Left colon (tissue), 2 donors: Measurements from ENCODE around the gene CPE. TPM values are rescaled to one million over a fixed set of nuclear protein-coding genes. Genes with fewer than 3 reads are reported as not detected.
A peak's percentile ranks its signal among the peaks of the same experiment; 100 is the strongest.

Experiments
- ATAC-seq: fragments of 200-7000 bp; cut with Tn5 transposase; one replicate; pipeline ENCODE4 v1.9.1; 2020; ENCODE audit warnings: mild to moderate bottlenecking, moderate library complexity
- DNase-seq, 2 donors: peaks; one replicate each; pipeline ENCODE4 v3.0.0-alpha.2; 2020
- intact Hi-C, 2 donors: fragments of 100-400 bp; cut with DNase I in 1 of 2; cut with micrococcal nuclease in 1 of 2; formaldehyde crosslinking; loops; one replicate each; pipeline versions ENCODE4 v1.11.2 to v1.14.0; 2022; cut with DNase I, micrococcal nuclease
- total RNA-seq, 2 donors: library from RNA; stranded (reverse); fragmentation: NEBNext Ultra II Directional; extraction: Animal tissue kit (Norgen Biotek cat#: 25700); gene quantifications; one replicate each; pipeline ENCODE4 v1.2.1, GENCODE V29; 2021
- donor health status: DM: no; HTN: no; CAD: no.
- donor health status: DM: yes; HTN: yes; CAD: no.

Gene CPE
- total RNA-seq, 2 donors from 2014 or later, result 24.8 to 43.8 TPM

- no peak for DNase-seq
- intact Hi-C loops, result no loop called here
- no peak for ATAC-seq
Observed at GRCh38 chr4:165360985-165361670, 17.7 kb upstream of the CPE start.

- DNase-seq (no peak), ATAC-seq (no peak)
- intact Hi-C loops, result no loop called here
Observed at GRCh38 chr4:165361810-165362209, 17.0 kb upstream of the CPE start.

GRCh38 chr4:165364452-165365080 is 14.2 kb upstream of the CPE start:
- intact Hi-C loops, result no loop called here
- ATAC-seq (peak; percentile 99), DNase-seq (peak; percentile 22 to 65)

GRCh38 chr4:165367040-165367439 is 11.8 kb upstream of the CPE start:
- ATAC-seq, result no peak
- intact Hi-C loops, result no loop called here
- DNase-seq, result no peak

GRCh38 chr4:165368114-165368513 is 10.7 kb upstream of the CPE start:
- intact Hi-C loops, result no loop called here
- DNase-seq, result no peak
- no peak for ATAC-seq

- intact Hi-C loops, result no loop called here
- no peak for ATAC-seq
- DNase-seq, result no peak
Observed at GRCh38 chr4:165368567-165368966, 10.2 kb upstream of the CPE start.

GRCh38 chr4:165369522-165369921 is 9.3 kb upstream of the CPE start:
- ATAC-seq, result peak; percentile 58
- DNase-seq, result no peak
- intact Hi-C loops, result no loop called here

GRCh38 chr4:165370530-165370929 is 8.3 kb upstream of the CPE start:
- DNase-seq (no peak), ATAC-seq (no peak)
- intact Hi-C loops, result no loop called here

GRCh38 chr4:165375465-165375864 is 3.3 kb upstream of the CPE start:
- no peak for DNase-seq
- intact Hi-C loops, result no loop called here
- ATAC-seq, result no peak

GRCh38 chr4:165378398-165378744 is 437 bp upstream of the CPE start:
- intact Hi-C loops, result no loop called here
- ATAC-seq (no peak), DNase-seq (no peak)

GRCh38 chr4:165379678-165380064 is 863 bp downstream of the CPE start:
- DNase-seq, result no peak
- no peak for ATAC-seq
- intact Hi-C loops, result no loop called here

GRCh38 chr4:165380805-165381204 is 2.0 kb downstream of the CPE start:
- intact Hi-C loops, result no loop called here
- ATAC-seq (no peak), DNase-seq (no peak)

GRCh38 chr4:165381821-165382373 is 3.1 kb downstream of the CPE start:
- no peak for DNase-seq
- intact Hi-C loops, result no loop called here
- no peak for ATAC-seq

- DNase-seq (no peak), ATAC-seq (no peak)
- intact Hi-C loops, result no loop called here
Observed at GRCh38 chr4:165382640-165383039, 3.8 kb downstream of the CPE start.

GRCh38 chr4:165383591-165384073 is 4.8 kb downstream of the CPE start:
- intact Hi-C loops, result no loop called here
- no peak for DNase-seq

GRCh38 chr4:165384186-165384585 is 5.4 kb downstream of the CPE start:
- no peak for ATAC-seq

More at GRCh38 chr4:165383591-165384073, 4.8 kb downstream of the CPE start:
- ATAC-seq, result no peak

GRCh38 chr4:165384598-165384997 is 5.8 kb downstream of the CPE start:
- ATAC-seq (no peak), DNase-seq (no peak)
- intact Hi-C loops, result no loop called here

More at GRCh38 chr4:165384186-165384585, 5.4 kb downstream of the CPE start:
- intact Hi-C loops, result no loop called here
- DNase-seq, result no peak

- ATAC-seq (no peak), DNase-seq (no peak)
- intact Hi-C loops, result no loop called here
Observed at GRCh38 chr4:165385126-165385525, 6.3 kb downstream of the CPE start.

- intact Hi-C loops, result no loop called here
- no peak for ATAC-seq
- no peak for DNase-seq
Observed at GRCh38 chr4:165386328-165386727, 7.5 kb downstream of the CPE start.

- intact Hi-C loops, result no loop called here
- DNase-seq, result no peak
- ATAC-seq, result no peak
Observed at GRCh38 chr4:165388756-165389155, 9.9 kb downstream of the CPE start.
